Brain pericyte (primary cell): ENCODE measurements around the gene IL20.

Source experiments
- DNase-seq: peaks from one replicate; pipeline ENCODE4 v3.0.0-alpha.2; 2012; ENCODE audit warnings: low read depth, low spot score

Gene IL20

DNA sequence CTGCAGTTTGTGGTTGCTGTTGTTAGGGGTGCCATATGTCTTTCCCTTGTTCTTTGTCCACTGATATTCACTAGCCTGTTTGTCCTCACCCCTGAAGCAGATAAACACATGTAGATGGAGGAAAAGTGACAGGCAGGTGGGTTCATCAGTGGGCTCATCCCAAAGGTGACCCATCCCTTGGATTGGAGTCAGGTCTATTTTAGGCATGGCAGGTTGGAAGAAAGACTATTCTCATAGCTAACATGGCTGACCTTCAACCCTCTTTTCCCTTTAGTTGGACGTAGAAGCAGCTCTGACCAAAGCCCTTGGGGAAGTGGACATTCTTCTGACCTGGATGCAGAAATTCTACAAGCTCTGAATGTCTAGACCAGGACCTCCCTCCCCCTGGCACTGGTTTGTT lies 37.3 kb downstream of the IL20 start:
- DNase-seq: no peak

DNA sequence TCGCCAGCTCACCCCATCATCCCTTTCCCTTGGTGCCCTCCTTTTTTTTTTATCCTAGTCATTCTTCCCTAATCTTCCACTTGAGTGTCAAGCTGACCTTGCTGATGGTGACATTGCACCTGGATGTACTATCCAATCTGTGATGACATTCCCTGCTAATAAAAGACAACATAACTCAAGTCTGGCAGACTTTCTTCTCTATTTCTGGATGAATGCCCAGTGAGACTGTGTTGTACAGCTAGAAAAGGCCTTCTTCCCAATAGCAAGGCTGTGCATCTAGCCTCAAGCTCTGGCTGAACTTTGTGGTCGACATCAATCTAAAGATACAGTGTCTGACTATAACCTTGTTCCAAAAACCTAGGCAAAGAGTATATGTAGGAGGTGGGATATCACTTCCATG lies 38.3 kb downstream of the IL20 start:
- no peak for DNase-seq

DNA sequence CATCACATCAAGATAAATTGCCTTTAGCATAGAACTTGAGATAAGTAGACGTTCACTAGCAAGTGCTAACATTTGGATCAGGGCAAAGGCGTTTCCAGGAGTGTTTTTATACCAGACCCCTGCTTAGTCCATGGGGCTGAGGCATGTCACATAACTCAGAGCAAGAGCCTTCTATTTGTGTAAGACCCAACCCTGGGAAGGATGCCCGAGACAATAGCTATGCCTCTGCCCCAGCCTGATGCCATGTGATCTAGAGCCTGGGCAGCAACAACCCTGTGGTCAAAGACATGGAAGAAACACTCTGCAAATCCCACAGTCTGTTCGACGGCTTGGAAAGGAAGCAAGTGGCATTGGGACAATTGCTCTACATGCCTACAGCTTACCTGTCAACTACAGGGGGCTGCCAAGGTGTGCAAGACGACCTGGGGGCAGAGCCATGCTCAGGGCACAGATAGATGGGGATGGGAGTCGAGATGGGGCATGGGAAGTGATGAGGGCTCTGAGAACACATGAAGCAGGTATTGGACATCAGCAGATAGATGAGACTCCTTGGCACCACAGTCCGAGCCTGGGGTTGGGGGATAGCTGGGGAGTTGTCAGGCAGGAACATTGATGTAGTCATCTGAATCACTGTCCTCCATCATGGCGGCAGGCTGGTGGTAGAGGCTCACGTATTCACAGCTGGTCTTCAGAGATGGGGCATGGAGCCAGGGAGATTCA lies 39.2 kb downstream of the IL20 start:
- DNase-seq: no peak

DNA sequence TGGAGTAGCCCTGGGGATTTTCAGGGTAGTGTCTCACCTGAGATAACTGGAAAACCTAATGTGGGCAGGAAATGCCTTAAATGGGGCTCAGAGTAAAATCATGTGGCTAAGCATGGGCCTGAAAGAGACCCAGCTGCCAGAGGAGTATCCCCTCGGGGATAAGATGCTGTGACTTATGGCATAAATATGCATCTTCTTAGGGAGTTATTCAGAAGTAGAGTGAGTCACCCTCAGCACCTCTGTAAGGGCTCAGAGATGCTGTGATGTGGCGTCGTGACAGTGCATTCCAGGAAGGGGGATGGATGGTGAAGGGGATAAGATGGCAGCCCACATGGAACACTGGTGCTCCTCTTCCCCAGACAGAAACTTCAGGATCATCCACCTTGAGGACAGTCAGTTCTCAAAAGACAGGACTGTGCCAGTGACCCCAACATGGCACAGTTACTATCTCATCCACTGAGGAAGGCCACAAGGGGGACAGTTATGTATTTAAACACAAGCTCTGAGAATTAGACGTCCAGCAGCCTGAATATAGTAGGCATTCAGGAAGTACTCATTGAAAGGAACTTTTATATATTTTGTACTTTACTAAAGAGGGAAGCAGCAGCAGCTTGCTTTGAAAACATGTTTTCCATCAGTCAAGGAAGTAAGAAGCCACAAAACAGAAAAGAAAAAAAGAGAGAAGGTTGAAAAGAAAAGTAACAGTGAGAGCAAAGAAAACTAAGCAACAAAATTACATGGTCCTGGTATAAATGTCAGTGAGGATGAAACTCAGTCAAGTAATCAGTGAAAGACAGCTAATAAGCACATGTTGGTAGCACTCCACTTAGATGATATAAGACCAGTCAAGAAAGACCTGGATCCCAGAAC lies 40.1 kb downstream of the IL20 start:
- no peak for DNase-seq

DNA sequence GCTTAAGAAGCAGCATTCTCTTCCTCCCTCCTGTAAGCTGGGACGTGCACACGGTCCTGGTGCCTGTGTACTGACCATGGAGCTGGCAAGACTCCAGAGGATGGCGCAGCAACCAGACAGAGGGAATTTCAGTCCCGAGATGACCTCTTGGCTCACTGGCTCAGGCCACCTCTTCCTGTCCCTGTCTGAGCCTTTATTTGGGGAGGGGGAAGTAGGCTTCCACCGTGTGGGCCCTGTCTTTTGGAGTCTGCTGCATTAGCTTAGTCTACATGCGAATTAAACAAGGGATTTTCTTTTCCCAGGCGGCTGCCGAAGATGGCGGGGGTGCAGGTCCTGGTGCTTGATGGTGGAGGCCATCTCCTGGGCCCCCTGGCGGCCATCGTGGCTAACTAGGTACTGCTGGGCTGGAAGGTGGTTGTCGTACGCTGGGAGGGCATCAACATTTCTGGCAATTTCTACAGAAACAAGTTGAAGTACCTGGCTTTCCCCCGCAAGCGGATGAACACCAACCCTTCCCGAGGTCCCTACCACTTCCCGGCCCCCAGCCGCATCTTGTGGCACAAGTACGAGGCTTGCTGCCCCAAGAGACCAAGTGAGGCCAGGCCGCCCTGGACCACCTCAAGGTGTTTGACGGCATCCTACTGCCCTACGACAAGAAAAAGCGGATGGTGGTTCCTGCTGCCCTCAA lies 42.0 kb downstream of the IL20 start:
- no peak for DNase-seq

DNA sequence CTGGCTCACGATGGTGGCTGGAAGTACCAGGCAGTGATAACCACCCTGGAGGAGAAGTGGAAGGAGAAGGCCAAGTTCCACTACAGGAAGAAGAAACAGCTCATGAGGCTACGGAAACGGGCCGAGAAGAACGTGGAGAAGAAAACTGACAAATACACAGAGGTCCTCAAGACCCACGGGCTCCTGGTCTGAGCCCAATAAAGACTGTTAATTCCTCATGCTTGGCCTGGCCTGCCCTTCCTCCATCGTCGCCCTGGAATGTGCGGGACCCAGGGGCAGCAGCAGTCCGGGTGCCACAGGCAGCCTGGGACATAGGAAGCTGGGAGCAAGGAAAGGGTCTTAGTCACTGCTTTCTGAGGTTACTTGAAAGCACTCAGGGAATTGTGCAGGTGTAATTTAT lies 42.6 kb downstream of the IL20 start:
- no peak for DNase-seq

DNA sequence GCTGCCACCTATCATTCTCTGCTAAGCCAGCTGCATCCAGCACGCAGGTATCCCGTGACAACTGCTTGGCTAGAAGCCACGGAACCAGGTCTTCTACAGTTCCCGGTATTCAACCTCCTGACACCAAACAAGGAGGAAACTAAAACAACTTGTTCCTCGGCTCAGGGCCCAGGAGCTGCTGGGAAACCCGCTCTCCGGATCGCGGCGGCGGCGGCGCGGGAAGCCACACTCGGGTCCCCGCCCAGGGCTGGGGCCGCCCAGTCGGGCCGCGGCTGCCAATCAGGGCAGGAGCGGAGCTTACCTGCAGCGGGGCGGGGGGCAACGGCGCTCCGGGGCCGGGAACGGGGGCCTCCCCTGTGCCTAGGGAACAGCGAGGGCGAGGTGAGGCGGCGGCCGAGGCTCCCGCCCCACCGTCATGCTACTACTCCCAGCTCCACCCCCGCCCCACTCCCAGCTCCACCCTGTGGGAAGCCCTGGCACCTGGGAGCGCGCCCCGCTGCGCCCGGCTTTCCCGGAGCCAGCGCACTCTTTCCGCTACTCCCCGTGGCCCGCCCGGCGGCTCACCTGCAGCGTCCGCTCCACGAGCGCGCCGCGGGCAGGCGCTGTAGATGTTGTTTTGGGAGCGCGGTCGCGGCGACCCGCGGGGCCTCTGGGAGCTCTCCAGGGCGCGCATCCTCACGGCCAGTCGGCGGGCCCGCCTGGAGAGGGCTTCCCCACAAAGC lies 43.9 kb downstream of the IL20 start:
- DNase-seq: no peak

DNA sequence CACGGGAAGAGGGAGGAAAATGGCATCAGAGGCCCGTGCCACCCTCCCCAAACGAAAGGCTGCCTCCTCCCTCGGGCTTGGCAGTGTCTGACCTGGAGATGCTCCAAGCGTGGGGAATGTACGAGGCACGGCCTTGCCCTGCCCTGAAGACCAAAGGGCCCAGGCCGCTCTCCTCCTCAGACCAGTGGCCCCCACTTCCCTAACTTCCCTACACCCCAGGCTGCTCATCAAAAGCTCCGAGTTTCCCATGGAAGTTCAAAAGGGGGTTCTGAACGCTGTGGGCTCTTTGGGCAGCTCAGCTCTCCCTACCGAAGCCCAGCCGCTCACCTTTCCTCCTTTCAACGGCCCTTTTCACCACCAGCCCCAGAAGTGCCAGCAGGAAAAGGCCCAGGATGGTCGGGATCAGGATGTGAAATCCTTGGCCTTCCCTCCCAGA lies 44.5 kb downstream of the IL20 start:
- no peak for DNase-seq

DNA sequence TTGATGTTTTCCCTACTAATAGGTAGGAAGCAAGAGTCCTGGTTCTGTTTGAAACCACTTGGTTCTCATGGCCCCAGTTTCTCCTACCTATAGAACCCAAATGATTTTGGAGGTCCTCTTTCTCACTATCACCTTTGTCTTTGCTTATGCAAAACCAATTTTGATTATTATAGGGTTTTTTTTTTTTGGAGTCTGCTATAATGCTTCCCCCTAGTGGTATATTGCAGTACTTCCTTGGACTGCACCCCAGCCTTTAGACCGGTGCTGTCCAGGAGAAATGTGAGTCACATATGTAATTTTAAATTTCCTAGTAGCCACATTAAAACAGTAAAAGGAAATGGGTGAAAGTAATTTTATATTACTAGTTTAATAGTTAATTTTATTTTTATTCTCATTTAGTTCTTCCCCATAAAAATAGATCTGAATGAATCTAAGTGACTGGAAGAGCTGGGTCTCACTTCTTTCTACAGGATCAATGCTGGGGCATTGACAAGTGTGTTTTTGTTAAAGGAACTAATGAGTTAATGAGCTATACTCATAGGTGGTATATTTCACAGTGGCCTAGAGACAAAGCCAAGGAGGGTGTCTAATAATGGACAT lies 45.7 kb downstream of the IL20 start:
- DNase-seq: no peak

DNA sequence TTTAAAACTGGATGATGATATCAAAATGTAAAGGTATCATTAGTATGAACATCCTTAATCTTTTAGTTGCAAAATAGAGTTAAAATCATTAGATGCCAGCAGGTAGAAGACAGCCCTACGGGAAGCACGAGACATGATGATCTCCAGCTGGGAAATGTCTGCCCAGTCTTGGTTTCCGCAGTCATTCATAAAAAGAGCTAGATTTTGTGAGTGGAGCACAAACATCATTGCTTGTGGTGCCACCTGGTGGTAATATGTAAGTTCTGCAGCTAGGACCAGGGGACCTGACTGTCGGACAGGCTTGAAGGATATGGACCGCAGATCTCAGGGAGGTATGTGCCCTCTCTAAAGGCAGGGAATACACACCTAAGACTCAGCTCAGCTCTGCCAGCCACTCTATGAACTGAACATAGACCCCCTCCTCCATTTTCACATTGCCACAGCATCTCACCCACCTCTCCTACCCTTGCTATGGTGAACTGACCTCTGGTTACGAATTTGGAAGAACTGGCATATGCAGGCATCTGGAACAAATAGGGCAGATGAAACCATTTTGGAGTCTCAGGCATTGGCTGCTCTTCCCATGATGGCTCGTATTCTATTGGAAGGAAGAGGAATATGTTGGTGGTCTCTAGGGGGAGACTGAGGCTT lies 47.1 kb downstream of the IL20 start:
- DNase-seq: peak; percentile 46

DNA sequence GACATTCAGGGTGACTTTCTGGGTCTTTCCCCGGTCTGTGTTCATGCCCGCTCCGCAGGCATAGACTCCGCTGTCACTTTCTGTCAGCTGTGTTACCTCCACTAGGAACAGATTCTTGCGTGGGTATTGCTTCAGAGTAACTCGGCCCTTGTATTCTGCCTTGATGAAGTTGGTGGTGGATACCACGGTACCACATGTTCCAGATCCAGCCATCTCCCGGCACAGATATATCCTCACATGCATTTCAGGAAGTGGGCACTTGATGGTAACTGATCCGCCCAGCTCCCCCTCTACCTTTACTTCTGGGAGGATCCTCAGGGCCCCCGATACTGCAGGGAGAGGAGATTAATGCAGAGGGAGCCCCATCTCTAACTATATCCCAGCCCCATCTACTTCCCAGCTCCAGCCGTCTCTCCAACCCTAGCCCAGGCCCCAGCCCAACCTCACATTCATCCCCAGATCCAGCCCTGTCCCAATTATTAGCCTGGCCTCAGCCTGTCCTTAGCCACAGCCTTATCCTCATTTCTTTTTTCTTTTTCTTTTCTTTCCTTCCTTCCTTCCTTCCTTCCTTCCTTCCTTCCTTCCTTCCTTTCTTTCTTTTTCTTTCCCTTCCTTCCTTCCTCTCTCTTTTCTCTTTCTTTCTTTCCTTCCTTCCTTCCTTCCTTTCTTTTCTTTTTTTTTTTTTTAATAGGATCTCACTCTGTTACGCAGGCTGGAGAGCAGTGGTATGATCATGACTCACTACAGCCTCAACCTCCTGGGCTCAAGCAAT lies 48.5 kb downstream of the IL20 start:
- no peak for DNase-seq

DNA sequence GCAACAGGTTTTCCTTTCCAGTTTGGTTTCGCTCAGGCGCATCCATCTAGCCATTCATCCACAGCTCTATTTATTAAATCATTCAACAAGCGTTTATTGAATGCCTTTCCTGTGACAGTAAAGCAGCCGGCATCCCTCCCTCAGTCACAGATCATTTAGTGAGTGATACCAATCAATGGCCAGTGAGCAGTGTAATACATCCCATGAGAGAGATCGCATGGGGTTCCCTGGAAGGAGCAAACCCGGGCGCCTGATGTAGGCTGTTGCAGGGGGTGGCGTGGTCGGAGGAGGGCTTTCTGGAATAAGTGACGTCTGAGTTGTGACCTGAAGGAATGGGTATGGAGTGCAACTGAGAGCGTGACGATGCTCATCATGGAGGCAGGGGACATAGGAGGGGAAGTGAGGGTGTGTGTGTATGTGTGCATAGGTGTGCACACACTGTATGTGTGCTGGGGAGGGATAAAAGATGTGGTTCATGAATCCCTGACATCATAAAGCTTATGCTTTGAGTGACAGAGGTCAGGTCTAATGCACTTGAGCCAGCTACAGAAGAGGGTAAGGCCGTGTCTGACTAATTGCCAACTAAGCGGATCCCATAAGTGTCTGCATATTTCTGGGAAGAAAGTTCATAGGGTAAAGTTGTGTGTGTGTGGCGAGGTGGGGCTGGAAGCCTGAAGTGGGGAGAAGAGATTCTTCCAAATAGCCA lies 49.8 kb downstream of the IL20 start:
- no peak for DNase-seq

DNA sequence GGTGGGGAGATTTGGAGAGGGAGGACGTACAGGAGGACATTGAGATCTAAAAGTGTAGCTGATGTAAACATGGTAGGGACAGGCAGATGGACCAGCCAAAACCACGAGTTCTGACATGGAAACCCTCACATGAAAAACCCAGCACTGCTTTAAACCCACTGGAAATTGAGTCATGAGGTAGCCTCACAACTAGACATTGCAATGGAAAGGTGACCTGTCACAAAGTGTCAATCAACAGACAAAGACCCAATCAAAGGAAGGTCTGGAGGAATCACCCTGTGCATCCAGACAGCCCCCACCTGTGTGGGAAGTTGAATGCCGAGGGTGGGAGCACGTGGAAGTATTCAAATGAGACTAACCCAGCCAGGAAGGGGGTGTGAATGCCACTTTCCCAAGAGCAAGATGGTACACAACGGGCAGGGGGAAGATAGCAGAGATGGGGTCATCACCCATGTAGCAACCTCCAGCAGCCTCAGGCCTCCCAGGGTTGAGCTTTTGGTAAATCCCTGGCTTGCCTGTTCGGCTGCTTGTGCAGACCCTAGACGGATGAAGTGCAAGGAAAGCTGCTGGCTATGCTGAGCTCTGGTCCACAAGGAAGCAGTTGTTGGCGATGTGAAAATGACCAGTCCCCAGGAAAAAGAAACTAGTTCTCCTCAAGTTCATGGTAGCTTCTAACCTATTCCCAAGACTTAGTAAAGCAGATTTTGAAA lies 50.7 kb downstream of the IL20 start:
- DNase-seq: no peak

DNA sequence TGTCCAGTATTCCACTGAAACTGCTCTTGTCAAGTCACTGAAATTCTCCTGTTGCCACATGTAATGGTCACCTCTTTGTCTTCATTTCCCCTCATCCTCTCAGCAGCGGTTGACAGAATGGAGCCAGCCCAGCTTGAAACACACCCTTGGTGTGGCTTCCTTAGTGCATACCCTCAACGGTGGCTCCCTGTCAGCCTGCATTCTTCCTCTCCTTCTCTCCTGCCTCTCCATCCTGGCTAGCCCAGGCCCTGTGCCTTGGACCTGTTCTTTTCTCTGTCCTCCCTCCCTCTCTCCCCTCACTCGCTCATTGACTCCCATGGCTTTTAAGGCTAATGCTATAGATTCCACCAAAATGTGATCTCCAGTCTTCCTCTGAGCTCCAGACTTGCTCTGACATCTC lies 52.7 kb downstream of the IL20 start:
- no peak for DNase-seq
